Activated effector memory CD4-positive, alpha-beta T cell treated with Interleukin-2 at 50 U/mL for 16 hours (primary cell): ENCODE data around the gene SMIM24.
A peak's percentile ranks its signal among the peaks of the same experiment; 100 is the strongest.

Experiments
- DNase-seq: peaks from one replicate; pipeline ENCODE4 v3.0.0-alpha.2; 2020

Gene SMIM24

DNA sequence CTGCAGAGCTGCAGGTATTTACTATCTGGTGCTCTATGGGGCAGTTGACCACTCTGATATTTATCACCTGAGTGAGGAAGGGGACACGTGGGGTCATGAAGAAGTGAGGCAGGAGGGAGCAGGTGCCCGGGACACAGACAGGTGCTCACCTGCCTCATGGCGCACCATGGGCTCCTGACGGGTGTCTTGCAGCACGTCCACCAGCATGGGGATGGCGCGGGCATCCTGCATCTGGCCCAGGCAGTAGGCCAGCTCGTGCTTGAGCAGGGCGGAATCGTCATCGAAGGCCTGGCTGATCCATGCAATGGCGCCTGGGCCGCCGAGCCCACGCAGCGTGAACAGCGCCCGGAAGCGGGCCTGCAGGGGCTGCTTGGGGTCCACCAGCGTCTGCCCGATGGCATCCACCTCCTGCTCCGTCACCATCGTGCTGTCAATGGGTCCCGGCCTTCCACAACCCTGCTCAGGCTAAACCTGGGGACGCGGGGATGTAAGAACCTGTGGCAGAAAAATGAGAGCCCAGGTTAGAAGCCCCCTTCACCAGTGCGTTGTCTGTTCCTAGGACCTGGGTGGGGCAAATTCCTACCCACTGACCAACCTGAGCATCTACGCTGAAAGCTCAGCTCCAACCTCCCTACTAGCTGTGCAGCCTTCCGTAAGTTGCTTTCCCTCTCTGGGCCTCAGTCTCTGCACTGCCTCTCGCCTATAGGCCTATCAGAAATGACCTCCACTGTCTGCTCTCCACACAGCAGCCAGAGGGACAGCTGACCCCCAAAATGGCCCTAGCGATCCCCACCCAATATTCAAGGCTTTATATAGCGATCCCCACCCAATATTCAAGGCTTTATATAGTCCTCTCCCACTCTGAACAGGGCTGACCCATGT is 16.3 kb upstream of the SMIM24 start:
- no peak for DNase-seq

- peak; percentile 24 for DNase-seq
Observed at GRCh38 chr19:3494559-3494958, 14.2 kb upstream of the SMIM24 start.

GRCh38 chr19:3494051-3494450 is 13.7 kb upstream of the SMIM24 start:
- DNase-seq = no peak

GRCh38 chr19:3493651-3494050 is 13.3 kb upstream of the SMIM24 start:
- DNase-seq = no peak

DNA sequence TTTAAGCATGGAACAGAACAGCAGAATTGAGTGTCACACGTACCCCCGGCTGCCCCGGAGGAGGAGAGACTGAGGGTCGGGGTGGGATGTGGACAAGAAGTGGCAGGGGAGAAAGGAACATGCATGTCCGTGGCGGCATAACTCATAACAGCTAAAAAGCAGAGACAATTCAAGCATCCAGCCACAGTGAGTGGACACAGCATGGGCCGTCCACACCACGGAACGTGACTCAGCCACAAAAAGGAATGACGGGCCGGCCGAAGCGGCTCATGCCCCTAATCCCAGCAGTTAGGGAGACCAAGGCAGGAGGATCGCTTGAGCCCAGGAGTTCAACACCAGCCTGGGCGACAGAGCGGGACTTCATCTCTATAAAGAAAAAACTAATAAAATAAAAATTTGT is 12.6 kb upstream of the SMIM24 start:
- no peak for DNase-seq

- no peak for DNase-seq
Observed at GRCh38 chr19:3492131-3492839, 12.0 kb upstream of the SMIM24 start.

- no peak for DNase-seq
Observed at GRCh38 chr19:3491396-3492119, 11.2 kb upstream of the SMIM24 start.

DNA sequence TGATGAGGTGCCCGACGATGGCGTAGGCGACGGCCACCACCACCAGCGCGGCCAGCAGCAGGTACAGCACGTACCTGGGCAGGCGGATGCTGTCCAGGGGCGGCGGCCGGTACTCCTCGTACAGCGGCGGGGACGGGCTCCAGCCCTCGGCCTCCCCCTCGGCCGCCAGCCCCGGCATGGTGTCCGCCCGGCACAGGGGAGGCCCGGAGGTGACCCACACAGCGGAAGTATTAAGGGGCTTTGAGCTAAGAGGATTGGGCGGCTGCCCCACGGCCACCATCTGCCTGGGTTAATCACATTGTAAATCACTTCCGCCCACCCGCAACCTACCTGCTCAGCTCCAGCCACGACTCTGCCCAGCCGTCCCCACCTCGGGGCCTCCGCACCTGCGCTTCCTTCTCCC is 2.9 kb upstream of the SMIM24 start, which contains the start of gene SMIM44:
Gene SMIM44, minus strand, starts transcription at position 216 of the 403 bp plus-strand sequence. Its CDS starts 38 bp downstream, at position 178.
- DNase-seq = no peak

GRCh38 chr19:3482507-3483225 is 2.3 kb upstream of the SMIM24 start:
- DNase-seq = no peak

- no peak for DNase-seq
Observed at GRCh38 chr19:3481241-3482090, 1.1 kb upstream of the SMIM24 start.

DNA sequence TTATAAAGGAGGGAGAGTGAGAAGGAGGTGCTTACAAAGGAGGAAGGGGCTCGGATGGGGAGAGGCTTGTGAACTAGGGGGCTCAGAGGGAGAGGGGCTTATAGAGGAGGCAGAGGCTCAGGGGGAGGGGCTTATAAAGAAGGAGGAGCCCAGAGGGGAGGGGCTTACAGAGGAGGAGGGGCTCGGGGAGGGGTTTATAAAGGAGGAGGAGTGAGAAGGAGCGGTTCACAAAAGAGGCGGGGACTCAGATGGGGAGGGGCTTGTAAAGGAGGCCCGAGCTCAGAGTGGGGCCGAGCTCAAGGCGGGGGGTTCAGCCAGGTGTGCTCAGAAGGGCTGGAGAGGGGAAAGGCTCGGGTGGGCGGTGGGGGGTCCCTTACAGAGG is 500 bp downstream of the SMIM24 start:
- DNase-seq = no peak

DNA sequence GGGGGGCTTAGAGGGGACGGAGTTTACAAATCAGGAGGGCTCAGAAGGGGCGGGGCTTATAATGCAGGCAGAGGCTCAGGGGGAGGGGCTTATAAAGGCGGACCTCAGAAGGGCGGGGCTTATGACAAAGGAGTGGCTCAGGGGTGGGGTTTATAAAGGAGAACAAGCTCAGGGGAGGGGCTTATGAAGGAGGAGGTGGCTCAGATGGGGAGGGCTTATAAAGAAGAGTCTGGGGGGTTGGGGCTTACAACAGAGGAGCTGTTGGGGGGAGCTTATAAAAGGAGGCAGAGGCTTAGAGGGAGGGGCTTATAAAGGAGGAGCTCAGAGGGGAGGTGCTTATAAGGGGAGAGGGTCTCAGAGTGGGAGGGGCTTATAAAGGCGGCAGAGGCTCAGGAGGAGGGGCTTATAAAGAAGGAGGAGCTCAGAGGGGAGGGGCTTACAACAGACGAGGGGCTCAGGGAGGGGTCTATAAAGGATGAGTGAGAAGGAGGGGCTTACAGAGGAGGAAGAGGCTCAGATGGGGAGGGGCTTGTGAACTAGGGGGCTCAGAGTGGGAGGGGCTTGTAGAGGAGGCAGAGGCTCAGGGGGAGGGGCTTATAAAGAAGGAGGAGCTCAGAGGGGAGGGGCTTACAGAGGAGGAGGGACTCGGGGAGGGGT is 1.0 kb downstream of the SMIM24 start:
- DNase-seq = no peak

- DNase-seq = no peak
Observed at GRCh38 chr19:3478409-3479176, 1.7 kb downstream of the SMIM24 start.

- DNase-seq = no peak
Observed at GRCh38 chr19:3477951-3478350, 2.4 kb downstream of the SMIM24 start.

- DNase-seq = no peak
Observed at GRCh38 chr19:3477506-3477905, 2.8 kb downstream of the SMIM24 start.

DNA sequence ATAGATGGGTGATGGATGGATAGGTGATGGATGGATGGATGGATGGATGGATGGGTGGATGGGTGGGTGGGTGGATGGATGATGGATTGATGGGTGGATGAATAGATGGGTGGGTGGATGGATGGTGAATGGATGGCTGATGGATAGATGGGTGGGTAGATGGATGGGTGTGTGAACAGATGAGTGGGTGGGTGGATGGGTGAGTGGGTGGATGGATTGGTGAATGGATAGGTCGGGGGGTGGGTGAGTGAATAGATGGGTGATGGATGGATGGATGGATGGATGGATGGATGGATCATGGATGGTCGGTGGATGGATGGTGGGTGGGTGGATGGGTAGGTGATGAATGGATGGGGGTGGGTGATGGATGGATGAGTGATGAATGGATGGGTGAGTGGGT is 3.5 kb downstream of the SMIM24 start:
- DNase-seq = no peak

GRCh38 chr19:3475449-3475848 is 4.9 kb downstream of the SMIM24 start:
- no peak for DNase-seq

DNA sequence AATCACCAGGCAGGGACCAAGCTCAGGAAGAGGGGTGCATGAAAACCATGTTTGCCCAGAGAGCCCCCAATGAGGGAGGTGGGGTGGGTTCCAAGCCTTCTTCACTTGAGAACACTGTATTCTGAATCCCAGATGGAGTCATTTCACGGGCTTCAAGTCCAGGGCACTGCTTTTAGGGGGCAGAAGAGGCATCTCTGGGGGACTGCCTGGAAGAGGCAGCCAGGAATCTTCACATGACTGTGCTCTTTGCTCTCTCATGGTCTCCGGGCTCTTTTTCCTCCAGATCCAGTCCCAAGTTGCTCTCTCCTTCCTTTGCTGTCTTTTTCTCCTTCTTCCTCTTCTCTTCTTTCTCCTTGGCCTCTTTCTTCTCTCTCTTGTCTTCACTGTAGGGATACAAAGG is 5.7 kb downstream of the SMIM24 start:
- no peak for DNase-seq

DNA sequence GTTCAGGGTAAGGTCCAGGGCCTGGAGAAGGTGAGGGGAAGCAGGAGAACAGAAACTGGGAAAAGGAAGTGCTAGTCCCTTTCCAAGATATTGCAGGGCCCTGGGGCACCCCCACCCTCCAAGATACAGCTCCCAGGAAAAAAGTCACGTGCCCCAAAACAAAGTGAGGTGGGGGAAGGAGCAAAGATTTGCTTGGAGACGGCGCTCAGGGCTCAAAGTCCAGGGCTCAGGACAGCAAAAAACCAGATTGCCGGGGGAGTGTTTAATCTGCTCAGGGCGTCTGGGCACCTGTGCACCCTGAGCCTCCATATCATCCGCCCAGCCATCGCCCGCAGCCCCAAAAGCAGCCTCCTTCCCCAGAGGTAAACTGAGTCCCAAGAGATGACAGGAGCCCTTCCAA is 6.3 kb downstream of the SMIM24 start:
- no peak for DNase-seq

- no peak for DNase-seq
Observed at GRCh38 chr19:3471954-3472655, 8.2 kb downstream of the SMIM24 start.
